Panc1 (cell line): Measurements from ENCODE around the gene RIPK3.

Experiments used
- CTCF ChIP-seq: fragments of 450-650 bp; IDR thresholded peaks from 2 replicates; pipeline ENCODE4 v1.5.1; 2017; ENCODE audit warnings: mild to moderate bottlenecking
- TCF7L2 ChIP-seq: IDR thresholded peaks from 2 replicates; pipeline ENCODE4 v1.6.1; 2011; ENCODE audit warnings: mild to moderate bottlenecking, low read depth, low read length, inconsistent platforms

- TF ChIP-seq CTCF (no peak), TCF7L2 (no peak)
Measured at GRCh38 chr14:24313913-24314312, 25.9 kb downstream of the RIPK3 start.
